Measurements from ENCODE around the gene GMDS.

Gene GMDS

GRCh38 chr6:1986454-1987243 is 258.8 kb downstream of the GMDS start:
- H3K4me3 ChIP-seq (replicated peaks in 1 of 2; ENCODE audit: low read depth in 2 of 2, low read length in 2 of 2), result no peak overlapping the region
- DNase-seq (ENCODE audit: low read depth in 2 of 2), result peak; percentile 13
- TF ChIP-seq CTCF (IDR thresholded peaks at IDR 0.05; ENCODE audit: low read depth, low read length), result no peak

GRCh38 chr6:1984346-1984994 is 260.9 kb downstream of the GMDS start:
- TF ChIP-seq CTCF (IDR thresholded peaks at IDR 0.05; ENCODE audit: low read depth, low read length), result no peak
- no peak overlapping the region for H3K4me3 ChIP-seq (replicated peaks in 1 of 2; ENCODE audit: low read depth in 2 of 2, low read length in 2 of 2)
- DNase-seq (ENCODE audit: low read depth in 2 of 2), result no peak

DNA sequence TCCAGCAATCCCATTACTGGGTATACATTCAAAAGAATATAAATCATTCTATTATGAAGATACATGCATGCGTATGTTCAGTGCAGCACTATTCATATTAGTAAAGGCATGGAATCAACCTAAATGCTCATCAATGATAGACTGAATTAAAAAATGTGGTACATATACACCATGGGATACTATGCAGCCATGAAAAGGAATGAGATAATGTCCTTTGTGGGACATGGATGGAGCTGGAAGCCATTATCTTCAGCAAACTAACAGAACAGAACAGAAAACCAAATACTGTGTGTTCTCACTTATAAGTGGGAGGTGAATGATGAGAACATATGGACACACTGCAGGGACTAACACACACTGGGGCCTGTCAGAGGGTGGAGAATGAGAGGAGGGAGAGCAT is 261.6 kb downstream of the GMDS start:
- no peak for TF ChIP-seq CTCF (IDR thresholded peaks at IDR 0.05; ENCODE audit: low read depth, low read length)
- no peak for DNase-seq (ENCODE audit: low read depth in 2 of 2)
- H3K4me3 ChIP-seq (replicated peaks in 1 of 2; ENCODE audit: low read depth in 2 of 2, low read length in 2 of 2), result no peak overlapping the region

GRCh38 chr6:1972962-1973361 is 272.4 kb downstream of the GMDS start:
- no peak for TF ChIP-seq CTCF (IDR thresholded peaks at IDR 0.05; ENCODE audit: low read depth, low read length)
- H3K4me3 ChIP-seq (replicated peaks in 1 of 2; ENCODE audit: low read depth in 2 of 2, low read length in 2 of 2), result no peak overlapping the region
- peak in 1 of 2 donors; percentile 31 for DNase-seq (ENCODE audit: low read depth in 2 of 2)

DNA sequence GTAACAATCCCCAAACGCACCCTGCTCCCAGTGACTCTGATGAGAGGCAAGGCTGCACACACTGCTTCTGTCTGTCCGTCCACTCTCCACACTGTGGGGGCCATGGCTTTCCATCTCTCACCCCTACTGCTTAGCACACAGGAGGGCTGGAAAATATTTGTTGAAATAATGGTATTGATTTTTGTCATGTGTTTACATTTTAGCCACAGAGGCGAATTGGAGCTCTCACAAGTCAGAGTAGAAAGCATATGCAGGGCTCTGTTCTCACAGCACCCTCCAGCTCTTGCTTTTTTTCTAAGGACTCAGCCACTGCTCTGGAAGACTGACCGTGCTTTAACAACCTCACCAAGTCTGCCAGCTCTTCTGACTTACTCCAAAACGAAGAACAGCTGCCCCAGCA is 273.8 kb downstream of the GMDS start:
- TF ChIP-seq CTCF (IDR thresholded peaks at IDR 0.05; ENCODE audit: low read depth, low read length), result no peak
- no peak overlapping the region for H3K4me3 ChIP-seq (replicated peaks in 1 of 2; ENCODE audit: low read depth in 2 of 2, low read length in 2 of 2)
- no peak for DNase-seq (ENCODE audit: low read depth in 2 of 2)

DNA sequence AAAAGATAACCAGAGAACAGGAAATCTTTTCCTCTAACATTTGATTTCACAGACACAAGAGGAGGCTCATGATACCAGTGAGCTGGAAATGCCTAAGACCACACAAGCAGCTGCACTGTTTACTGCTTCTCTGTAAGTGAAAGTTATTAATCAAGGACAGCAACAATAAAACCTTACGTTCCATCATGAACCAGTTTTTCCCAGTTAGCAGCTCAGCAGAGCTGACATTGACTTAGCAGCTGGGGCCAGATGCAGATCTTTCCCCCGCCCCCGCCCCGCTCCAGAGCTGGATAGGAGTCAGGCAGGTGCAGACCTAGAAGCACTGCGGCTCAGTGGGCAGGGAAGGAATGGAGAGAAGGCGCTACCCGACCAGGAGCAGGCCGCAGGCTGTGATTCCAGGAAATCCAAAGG is 275.2 kb downstream of the GMDS start:
- H3K4me3 ChIP-seq (replicated peaks in 1 of 2; ENCODE audit: low read depth in 2 of 2, low read length in 2 of 2), result no peak overlapping the region
- peak in 1 of 2 donors; percentile 23 for DNase-seq (ENCODE audit: low read depth in 2 of 2)
- no peak for TF ChIP-seq CTCF (IDR thresholded peaks at IDR 0.05; ENCODE audit: low read depth, low read length)
